ENCODE results near the gene TRIM37.

The TRIM37 gene

GRCh38 chr17:59110973-59111372 is 4.3 kb upstream of the TRIM37 start:
- Histone ChIP-seq H3K27ac (no peak overlapping the region), H3K4me3 (no peak overlapping the region)
- no peak for DNase-seq (ENCODE audit: low spot score)
- no peak for TF ChIP-seq CTCF (IDR thresholded peaks at IDR 0.05)

- no peak for DNase-seq (ENCODE audit: low spot score)
- TF ChIP-seq CTCF (IDR thresholded peaks at IDR 0.05), result no peak
- Histone ChIP-seq H3K27ac (no peak overlapping the region), H3K4me3 (no peak overlapping the region)
Observed at GRCh38 chr17:59108400-59109102, 1.9 kb upstream of the TRIM37 start.

- H3K4me3 ChIP-seq, result peak overlapping the region; percentile 94
- no peak for TF ChIP-seq CTCF (IDR thresholded peaks at IDR 0.05)
- peak overlapping the region; percentile 67 to 94 for H3K27ac ChIP-seq
- no peak for DNase-seq (ENCODE audit: low spot score)
Observed at GRCh38 chr17:59107306-59107670, 608 bp upstream of the TRIM37 start.

GRCh38 chr17:59105852-59106462 is 723 bp downstream of the TRIM37 start:
- DNase-seq (ENCODE audit: low spot score), result peak; percentile 80
- peak overlapping the region; percentile 78 to 94 for H3K27ac ChIP-seq
- TF ChIP-seq CTCF (IDR thresholded peaks at IDR 0.05), result no peak
- peak overlapping the region; percentile 94 for H3K4me3 ChIP-seq

GRCh38 chr17:59101178-59101577 is 5.5 kb downstream of the TRIM37 start:
- H3K4me3 ChIP-seq, result no peak overlapping the region
- no peak for DNase-seq (ENCODE audit: low spot score)
- TF ChIP-seq CTCF (IDR thresholded peaks at IDR 0.05), result no peak
- no peak overlapping the region for H3K27ac ChIP-seq

- TF ChIP-seq CTCF (IDR thresholded peaks at IDR 0.05), result no peak
Observed at GRCh38 chr17:59097876-59098275, 8.8 kb downstream of the TRIM37 start.

More at GRCh38 chr17:59097876-59098275, 8.8 kb downstream of the TRIM37 start:
- Histone ChIP-seq H3K4me3 (no peak overlapping the region), H3K27ac (no peak overlapping the region)
- no peak for DNase-seq (ENCODE audit: low spot score)
